ENCODE measurements around the gene HEYL.

Gene HEYL

DNA sequence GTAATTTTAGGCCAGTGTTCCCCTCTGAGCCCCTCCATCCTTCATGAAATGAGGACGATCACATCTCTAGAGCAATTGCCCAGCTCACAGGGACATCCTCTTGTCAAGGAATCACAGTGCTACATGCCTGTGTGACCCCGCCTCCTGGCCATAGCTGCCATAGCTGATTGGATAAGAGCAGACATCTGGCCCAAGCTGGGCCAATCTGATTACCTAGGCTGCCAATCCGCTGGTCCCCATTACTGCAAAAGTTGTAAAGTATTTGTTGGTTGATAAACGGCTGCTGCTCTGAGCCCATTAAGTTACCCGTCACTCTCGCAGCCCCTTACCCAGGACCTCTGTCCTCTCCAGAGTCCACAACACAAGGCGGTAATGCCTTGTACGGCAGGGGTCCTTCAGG lies 24.1 kb upstream of the HEYL start:
- no peak for DNase-seq

DNA sequence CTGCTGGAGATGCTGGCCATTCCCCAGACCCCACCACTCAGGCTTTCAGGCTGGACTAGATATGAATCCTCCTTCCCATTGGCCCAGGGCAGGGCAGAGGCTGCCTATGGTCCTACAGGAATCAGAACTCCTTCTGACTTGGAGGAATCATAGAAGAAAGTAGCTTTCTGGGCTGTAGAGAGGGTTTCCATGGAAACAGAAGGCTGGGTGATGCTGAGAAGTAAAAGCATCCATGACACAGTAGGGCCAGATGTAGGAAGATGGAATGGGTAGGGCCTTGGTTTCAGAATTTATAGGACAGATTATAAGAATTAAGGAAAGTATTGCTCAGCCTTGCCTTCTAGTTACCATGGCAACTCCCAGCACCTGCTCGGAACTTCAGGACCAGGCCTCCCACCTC lies 23.4 kb upstream of the HEYL start:
- DNase-seq: no peak

DNA sequence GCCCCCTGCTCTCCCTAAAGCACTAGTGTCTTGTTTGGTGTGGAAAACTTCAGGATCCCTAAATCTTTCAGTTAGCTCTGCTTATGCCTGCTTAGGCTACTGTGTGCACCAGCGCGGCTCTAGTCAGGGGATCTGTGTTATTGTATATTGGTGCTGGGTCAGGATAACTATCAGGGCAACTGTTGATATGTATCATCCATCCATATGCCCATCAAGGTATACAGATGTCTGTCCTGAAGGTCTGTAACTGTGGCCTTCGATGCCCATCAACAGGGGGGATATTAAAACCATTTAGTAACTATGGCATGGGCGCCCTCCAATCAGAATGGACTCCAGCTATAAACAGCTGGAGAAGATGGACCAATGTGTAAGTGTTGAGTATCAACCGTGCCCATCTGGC lies 20.1 kb upstream of the HEYL start:
- DNase-seq: no peak

DNA sequence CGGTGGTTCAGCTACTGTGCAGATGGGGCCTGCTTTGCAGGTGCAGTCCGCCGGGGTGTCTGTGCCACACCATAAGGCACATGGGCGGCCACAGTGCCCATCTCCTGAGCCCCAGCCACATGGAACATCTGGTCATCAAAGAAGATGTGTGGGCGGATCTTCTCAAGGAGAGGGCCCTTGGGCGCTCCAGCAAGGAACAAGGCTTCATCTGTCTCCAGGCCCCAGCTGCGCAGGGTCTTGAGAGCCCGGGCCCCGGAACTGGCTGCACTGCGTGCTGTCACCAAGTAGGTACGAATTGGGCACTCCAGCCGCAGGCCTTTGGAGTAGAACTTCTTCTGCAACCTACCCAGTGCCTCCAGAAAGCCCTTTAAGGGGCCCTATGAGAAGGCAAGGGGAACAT lies 19.7 kb upstream of the HEYL start:
- DNase-seq: no peak

DNA sequence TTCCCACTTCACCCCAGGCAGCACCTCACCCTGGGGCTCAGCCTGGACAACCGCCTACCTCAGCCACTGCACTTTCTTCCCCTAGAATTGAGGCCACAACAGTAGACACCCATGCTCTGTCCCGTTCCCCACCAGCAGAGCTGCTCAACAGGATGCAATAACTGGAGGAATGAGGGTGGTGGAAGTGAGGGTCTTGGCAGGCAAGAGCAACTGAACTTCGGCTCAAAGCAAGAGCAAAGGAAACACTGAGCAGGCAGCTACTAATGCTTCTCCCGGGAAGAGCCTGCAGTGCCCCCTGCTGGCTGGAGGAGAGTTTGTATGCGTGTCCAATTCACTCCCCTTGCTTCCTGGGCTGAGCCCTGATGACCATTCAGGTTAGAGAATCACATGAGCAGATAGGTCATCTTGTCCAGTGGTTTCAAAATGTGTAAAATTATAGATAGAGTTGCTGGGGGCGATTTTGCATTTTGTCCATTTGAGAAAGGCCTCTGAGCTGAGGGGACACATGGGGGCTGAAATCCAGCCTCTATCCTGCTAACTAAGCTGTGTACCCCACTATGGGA lies 18.6 kb upstream of the HEYL start:
- peak; percentile 83 for DNase-seq

DNA sequence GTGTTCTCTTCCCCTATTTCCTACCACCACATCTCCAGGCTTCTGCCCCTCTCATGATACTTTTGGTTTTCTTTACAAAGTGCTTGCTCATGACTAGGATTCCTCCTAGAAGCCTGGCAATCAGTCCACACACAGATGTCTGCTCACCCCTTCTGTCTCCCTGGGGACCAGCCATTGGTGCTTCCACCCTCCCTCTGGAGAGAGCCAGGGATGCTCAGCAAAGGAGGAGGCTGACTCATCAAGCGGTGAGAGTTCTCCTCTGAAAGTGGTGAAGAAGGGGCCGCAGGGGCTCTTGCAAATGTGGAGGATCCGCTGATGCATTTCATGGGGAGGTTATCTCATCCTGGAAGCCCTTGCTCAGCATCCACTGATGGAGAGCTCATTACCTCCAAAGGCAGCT lies 18.0 kb upstream of the HEYL start:
- DNase-seq: no peak

DNA sequence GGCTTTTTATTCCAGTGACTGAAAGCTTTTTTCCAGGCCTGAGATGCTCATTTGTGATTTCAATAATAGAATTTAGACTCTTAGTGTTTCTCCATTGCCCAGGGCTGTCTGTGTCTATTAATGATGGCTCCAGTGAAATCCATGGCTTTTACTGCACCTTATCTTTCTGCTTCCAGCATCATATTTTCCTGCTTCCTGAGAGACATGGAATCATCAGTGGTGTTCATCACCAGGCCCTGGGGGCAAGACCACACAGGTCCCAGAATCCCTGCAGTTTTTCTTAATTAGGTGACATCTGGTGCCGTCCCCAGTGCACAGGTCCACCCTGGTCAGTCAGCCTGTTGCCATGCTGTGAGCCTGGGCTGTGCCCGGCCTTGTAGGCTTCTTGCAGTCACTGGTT lies 16.9 kb upstream of the HEYL start:
- no peak for DNase-seq

GRCh38 chr1:39655578-39656268 lies 16.3 kb upstream of the HEYL start:
- DNase-seq: no peak

DNA sequence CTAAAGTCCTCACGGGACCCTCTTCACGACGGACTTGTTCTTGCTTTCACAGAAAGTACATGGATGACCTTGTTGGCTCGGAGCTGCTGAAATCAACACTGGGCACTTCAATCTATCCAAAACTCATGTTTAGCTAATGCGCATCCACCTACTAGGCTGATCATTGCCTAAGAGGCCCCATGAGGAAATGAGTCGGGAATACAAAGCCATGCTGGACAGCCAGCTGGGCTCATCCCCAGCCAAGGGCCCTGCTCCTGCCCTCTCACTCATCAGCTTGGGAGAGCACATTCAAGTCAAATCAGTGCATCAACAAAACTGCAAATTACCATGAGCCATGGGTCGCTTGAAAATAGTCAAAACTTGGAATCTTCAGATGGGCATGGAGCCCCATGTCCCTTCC lies 14.8 kb upstream of the HEYL start:
- no peak for DNase-seq

GRCh38 chr1:39653546-39654031 lies 14.1 kb upstream of the HEYL start:
- DNase-seq: peak; percentile 87

GRCh38 chr1:39652554-39652953 lies 13.1 kb upstream of the HEYL start:
- DNase-seq: no peak

DNA sequence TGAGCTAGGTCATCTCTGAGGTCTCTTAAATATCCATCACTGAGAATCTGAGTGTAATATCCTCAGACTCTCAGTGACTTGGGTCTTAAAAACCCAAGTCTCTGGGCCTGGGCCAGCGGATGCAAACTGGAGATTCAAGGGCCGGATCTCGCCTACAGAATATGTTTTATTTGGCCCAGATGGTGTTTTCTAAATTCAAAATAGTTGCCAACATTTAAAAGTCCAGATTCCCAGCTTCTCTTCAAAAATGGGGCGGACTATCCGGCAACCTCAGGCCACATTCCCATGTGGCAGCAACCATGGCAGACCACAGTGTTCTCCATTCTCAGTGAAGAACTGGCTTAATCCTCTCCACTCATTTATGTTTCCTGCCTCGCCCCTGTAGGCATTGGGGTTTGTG lies 12.7 kb upstream of the HEYL start:
- no peak for DNase-seq

- DNase-seq: no peak
Measured at GRCh38 chr1:39650431-39650830, 11.0 kb upstream of the HEYL start.

- no peak for DNase-seq
Measured at GRCh38 chr1:39649636-39650185, 10.3 kb upstream of the HEYL start.

DNA sequence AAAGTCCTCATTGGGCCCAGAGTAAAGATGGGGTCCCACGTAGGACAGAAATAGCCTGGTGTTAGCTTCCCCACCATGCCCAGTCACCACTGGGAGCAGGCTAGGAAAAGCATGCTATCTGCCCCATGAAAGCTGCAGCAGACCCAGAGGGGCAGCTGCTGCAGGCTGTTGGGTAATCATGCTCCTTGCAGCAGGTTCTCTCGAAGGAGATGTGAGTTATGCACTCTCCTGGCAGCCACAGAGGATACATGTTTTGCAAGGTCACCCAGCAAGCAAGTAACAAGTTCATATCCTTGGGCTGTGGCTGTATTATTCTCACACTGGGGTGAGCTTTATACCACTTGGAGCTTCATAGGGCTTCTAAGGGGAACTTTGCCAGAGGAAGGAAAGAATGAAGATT lies 9.1 kb upstream of the HEYL start:
- no peak for DNase-seq

DNA sequence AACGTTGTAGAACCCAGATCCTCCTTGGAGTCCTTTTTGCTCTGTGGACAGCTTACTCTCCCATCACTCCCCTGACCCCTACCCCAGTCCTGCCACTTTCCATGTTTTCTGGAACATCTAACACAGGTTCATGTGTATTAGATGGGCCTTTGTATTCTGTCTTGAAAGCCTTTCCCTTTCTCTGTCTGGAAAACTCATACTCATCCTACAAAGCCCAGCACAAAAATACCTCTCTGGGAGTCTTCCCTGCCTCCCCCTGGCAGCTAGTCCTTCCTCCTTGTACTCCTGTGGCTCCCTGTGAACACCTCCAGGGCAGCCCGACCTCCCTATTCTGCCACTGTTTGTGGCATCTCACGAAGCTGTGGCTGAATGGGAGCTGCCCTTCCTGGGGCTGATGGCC lies 7.8 kb upstream of the HEYL start:
- DNase-seq: no peak

DNA sequence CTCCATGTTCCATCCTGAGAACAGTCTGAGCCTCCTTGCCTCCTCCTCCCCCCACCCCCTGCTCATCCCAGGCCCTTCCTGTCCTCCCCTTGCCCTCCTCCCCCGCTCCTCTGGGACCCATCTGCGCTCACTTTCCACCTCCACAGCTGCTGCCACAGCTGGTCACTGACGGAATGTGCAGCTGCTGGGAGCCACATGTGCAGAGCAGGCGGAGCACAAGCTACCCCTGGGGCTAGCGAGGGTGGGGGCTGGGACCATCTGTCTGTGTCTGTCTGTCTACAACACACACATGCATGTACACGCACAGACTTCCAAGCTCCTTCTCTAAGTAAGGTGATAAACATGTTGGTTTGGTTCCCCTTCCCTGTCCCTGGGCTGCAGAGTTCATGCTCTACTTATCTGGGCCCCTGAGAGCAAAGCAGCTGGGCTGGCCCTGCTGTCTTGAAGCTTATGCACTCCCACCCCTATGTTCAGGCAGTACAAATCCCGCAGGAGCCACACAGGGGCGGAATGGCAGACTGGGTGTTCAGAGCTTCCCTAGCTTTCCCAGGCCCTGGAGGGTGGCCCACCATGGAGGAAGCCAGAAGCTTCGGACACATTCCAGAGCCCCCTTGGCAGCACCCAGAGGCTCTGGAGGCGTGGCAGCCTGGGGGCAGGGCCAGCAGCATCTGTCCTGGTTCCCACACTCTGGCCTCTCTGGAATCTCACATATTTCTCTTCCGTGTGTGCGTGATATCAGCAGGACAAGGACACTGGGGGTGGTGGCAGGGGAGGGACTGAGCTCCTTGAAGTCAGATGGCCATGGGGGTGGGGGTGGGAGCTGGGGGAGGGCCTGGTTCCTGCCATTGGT lies 7.0 kb upstream of the HEYL start:
- DNase-seq: peak; percentile 93

DNA sequence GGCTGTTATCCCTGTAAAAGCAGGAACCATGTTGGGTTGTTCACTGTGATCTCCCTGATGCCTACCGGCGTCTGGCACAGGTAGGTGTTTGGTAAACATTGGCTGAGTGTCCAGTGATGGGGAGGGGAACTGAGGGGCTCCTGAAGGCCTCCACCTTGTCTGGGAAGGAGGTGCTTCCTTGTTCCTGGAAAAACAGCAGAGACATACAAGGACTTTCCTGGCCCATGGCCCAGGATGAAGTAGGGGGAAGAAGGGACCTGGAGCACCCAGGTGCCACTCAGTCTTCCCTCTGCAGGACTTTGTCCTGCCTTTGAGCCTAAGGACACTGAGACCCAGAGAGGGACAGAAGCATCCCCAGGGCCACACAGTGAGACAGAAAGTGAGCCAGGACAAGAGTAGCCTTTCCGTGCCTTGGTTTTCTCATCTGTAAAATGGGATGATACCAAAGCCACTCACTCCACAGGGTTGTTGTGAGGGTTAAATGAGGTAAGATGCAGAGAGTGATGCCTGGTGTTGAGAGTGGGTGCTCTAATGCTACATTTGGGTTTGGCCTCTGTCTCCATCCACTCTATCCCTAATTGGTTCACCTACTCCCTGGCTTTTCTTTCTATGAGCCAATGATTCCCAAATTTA lies 6.1 kb upstream of the HEYL start:
- DNase-seq: no peak

- no peak for DNase-seq
Measured at GRCh38 chr1:39643705-39644104, 4.3 kb upstream of the HEYL start.

GRCh38 chr1:39642796-39643195 lies 3.4 kb upstream of the HEYL start:
- no peak for DNase-seq

- no peak for DNase-seq
Measured at GRCh38 chr1:39640861-39641260, 1.4 kb upstream of the HEYL start.

DNA sequence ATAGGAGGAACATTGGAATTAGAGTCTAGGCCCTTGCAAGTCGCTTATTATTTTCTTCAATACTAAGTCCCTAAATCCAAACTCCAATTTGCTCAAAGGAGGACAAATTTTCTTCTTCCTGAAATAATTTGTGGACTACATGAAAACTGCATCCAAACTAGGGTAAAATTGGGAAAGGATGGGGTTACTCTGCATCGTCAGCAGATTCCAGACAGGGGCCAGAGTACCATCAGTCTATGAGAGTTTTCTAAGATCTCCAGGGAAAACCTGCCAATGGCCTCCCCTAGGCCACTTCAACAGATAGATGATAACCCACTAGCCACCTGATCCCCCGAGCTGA lies 508 bp downstream of the HEYL start:
- DNase-seq: no peak

DNA sequence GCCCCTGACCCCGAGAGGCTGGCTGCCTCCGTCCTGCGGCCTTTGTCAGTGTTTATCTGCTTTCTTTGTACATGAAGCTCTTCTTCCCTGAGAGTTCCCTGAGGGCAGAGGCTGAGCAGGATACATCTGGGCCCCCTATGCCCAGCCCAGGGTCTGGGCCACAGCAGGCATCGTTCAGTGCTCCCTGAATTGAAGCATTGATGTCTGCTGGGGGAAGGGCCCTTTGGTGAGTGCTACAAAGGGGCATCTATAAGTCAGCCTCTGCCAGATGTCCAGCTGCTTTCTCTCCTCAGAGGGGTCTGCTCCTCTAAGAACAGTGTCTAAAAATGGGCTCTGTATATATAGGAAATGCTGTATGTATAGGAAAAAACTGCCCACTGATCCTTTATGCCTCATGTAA lies 2.1 kb downstream of the HEYL start:
- no peak for DNase-seq

DNA sequence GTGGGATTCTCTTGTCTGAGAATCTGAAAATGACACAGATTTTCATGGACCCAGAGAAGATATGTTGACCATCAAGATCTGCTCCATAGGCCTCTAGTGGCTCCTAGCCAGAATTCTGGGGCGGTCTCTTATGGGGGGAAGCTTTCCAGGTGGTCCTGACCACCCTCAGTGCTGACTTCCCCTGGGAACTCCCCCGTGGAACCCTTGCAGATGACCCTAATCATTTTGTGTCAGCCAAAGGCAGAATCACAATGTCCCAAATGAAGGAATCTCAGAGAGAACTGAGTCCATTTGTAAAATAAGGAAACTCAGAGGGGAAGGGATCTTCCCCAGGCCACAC lies 3.6 kb downstream of the HEYL start:
- no peak for DNase-seq
